ENCODE data around the gene GPR183. TPM values are rescaled to one million over a fixed set of nuclear protein-coding genes. Genes with fewer than 3 reads are reported as not detected.

The GPR183 gene
- total and polyA plus RNA-seq, 2 of the 8 experiments (the other 6 are each of a cell fraction or from before 2014, with no cell fraction given): not detected

- no peak for FAIRE-seq
- TF ChIP-seq PHF8 (conservative IDR thresholded peaks at IDR 0.05; ENCODE audit: low read depth, low read length): no peak
- no peak for TF ChIP-seq YY1 (IDR thresholded peaks at IDR 0.05; ENCODE audit: low read depth, low read length)
- no peak for TF ChIP-seq JUND (IDR thresholded peaks at IDR 0.05; ENCODE audit: low read length)
- TF ChIP-seq SUZ12 (IDR thresholded peaks at IDR 0.05; ENCODE audit: low read length): no peak
- TF ChIP-seq TCF12 (IDR thresholded peaks at IDR 0.05; ENCODE audit: low read depth, low read length): no peak
- TF ChIP-seq CTCF (IDR thresholded peaks at IDR 0.05; ENCODE audit: control extremely low read depth in 1 of 3, insufficient read depth in 1 of 3, low read depth in 1 of 3, low read length in 3 of 3): no peak
- no peak for TF ChIP-seq CBX5 (IDR thresholded peaks at IDR 0.05; ENCODE audit: low read depth, low read length)
- no peak for TF ChIP-seq NANOG (IDR thresholded peaks at IDR 0.05; ENCODE audit: insufficient read depth, low read depth, low read length, poor library complexity, severe bottlenecking)
- no peak for TF ChIP-seq ATF3 (IDR thresholded peaks at IDR 0.05; ENCODE audit: insufficient read depth, low read depth, low read length)
- no peak for TF ChIP-seq KDM5A (IDR thresholded peaks at IDR 0.05; ENCODE audit: low read length)
These were observed 47.3 kb upstream of the GPR183 start for GRCh38 chr13:99354371-99354951.

More at GRCh38 chr13:99354371-99354951, 47.3 kb upstream of the GPR183 start:
- Histone ChIP-seq H3K4me2 (ENCODE audit: insufficient read depth in 1 of 2, low read depth in 2 of 2, low read length in 2 of 2) (no peak overlapping the region), H3K9me3 (ENCODE audit: insufficient read depth in 2 of 2, low read depth in 1 of 2, low read length in 1 of 2) (no peaks in the 10 kb centered on the region), H2AFZ (ENCODE audit: low read length) (no peak overlapping the region), H2BK15ac (ENCODE audit: low read length) (no peak overlapping the region), H2BK12ac (ENCODE audit: low read depth, low read length) (no peak overlapping the region), H4K20me1 (replicated peaks in 1 of 2; ENCODE audit: control insufficient read depth in 1 of 2, insufficient read depth in 2 of 2, low read length in 2 of 2) (peaks cover 0 to 3% of the 10 kb centered on the region in 2 experiments), H4K91ac (replicated peaks; ENCODE audit: insufficient read length, low read length) (no peak overlapping the region), H2AK5ac (ENCODE audit: low read depth, low read length) (no peak overlapping the region), H3K27ac (ENCODE audit: low read depth, low read length) (no peak overlapping the region), H4K5ac (ENCODE audit: insufficient read length, low read depth, low read length) (no peak overlapping the region), H3K23me2 (ENCODE audit: low read depth, low read length) (no peaks in the 10 kb centered on the region), H2BK20ac (ENCODE audit: low read length) (no peak overlapping the region), H3K4ac (replicated peaks; ENCODE audit: insufficient read length, low read depth, low read length) (no peak overlapping the region), H3K79me1 (ENCODE audit: low read depth, low read length) (peaks cover 2% of the 10 kb centered on the region; the same call in 1 of the 2 replicates), H3K23ac (ENCODE audit: insufficient read length) (no peak overlapping the region), H3K14ac (ENCODE audit: insufficient read length) (no peak overlapping the region), H3K18ac (ENCODE audit: extremely low read depth, low read length) (no peak overlapping the region), H3K79me2 (ENCODE audit: control insufficient read depth in 1 of 2, insufficient read depth in 2 of 2, low read length in 2 of 2) (no peaks in the 10 kb centered on the region), H3K4me3 (ENCODE audit: extremely low read depth in 1 of 4, insufficient read depth in 2 of 4, low read depth in 3 of 4, low read length in 4 of 4) (no peak overlapping the region), H3K9ac (replicated peaks in 1 of 4; ENCODE audit: extremely low read depth in 1 of 4, low read depth in 3 of 4, low read length in 3 of 4) (no peak overlapping the region), H3K56ac (replicated peaks; ENCODE audit: insufficient read length, low read depth, low read length) (no peak overlapping the region), H2BK5ac (ENCODE audit: low read depth, low read length) (no peak overlapping the region), H3K36me3 (ENCODE audit: control insufficient read depth in 2 of 4, insufficient read depth in 4 of 4, low read length in 3 of 4) (peaks cover 0 to 12% (median 4%) of the 10 kb centered on the region in 4 experiments; a peak in 3 of 8 replicates), H4K8ac (ENCODE audit: extremely low read depth, insufficient read depth, low read length) (no peak overlapping the region), H2BK120ac (replicated peaks; ENCODE audit: low read depth, low read length) (no peak overlapping the region), H3K27me3 (replicated peaks in 1 of 4; ENCODE audit: control insufficient read depth in 3 of 4, extremely low read depth in 1 of 4, insufficient read depth in 3 of 4, low read length in 3 of 4) (no peaks in the 10 kb centered on the region), H3K4me1 (replicated peaks in 1 of 4; ENCODE audit: control insufficient read depth in 3 of 4, insufficient read depth in 4 of 4, low read length in 3 of 4) (peaks cover 0 to 2% (median 0%) of the 10 kb centered on the region in 4 experiments; a peak in 2 of 7 replicates)
- 86% methylated on average over 8 of the region's 8 CpGs; no CpG with 5 or more reads in 1 of the 2 experiments for WGBS, 2 experiments (ENCODE audit: extremely low coverage in 1 of 2, insufficient coverage in 1 of 2, insufficient read length in 1 of 2, insufficient replicate concordance in 2 of 2, low coverage in 1 of 2, low lambda C conversion rate in 2 of 2, missing lambda C conversion rate in 1 of 2)
- peak in 1 of 2 experiments; percentile 28 for DNase-seq (ENCODE audit: low read depth in 1 of 2, low spot score in 2 of 2)
- ChIA-PET CTCF (ENCODE audit: partially characterized antibody) (interaction anchor here (0.9 to 3.3 kb wide), 3 partner anchors 12 to 86 kb away, joined by 4 to 20 read pairs (median 8); no protein-coding TSS in a partner anchor), POLR2A (ENCODE audit: partially characterized antibody) (no interaction called here)
